AG04450 (cell line): ENCODE measurements around the gene SECTM1. TPM values are rescaled to one million over a fixed set of nuclear protein-coding genes. Genes with fewer than 3 reads are reported as not detected.
"Not testable (repeated sequence)": the region's sequence is repeated elsewhere in the genome, so short reads cannot be mapped to it uniquely, and the experiment has no call there.

Source experiments
- CTCF ChIA-PET: fragments of 300-600, 350-600 bp; formaldehyde crosslinking; extraction: SDS; loops from one replicate; lab custom pipeline; 2022; ENCODE audit warnings: antibody characterized with exemption, inconsistent platforms; lab: Charles Lee
- POLR2A ChIA-PET: fragments of 350-600 bp; formaldehyde crosslinking; extraction: SDS; loops from one replicate; lab custom pipeline; 2021; ENCODE audit warnings: antibody characterized with exemption, inconsistent platforms; lab: Yijun Ruan, JAX
- DNase-seq: peaks from one replicate; pipeline ENCODE4 v3.0.0-alpha.2; 2011; ENCODE audit warnings: low read depth, low spot score
- H3K27ac ChIP-seq: one replicate; pipeline ENCODE4 v1.5.1; 2012; ENCODE audit warnings: low read depth, low read length, control low read depth
- H3K27me3 ChIP-seq: one replicate; pipeline ENCODE4 v1.6.0; 2012; ENCODE audit warnings: low read length; ENCODE audit not compliant: control insufficient read depth, insufficient read depth
- H3K4me3 ChIP-seq: 2 replicates; pipeline ENCODE4 v1.5.1; 2011; ENCODE audit warnings: mild to moderate bottlenecking, low read depth, low read length, control low read depth
- H3K9me3 ChIP-seq: 2 replicates; pipeline ENCODE4 v1.5.1; 2012; ENCODE audit warnings: low read length; ENCODE audit not compliant: control insufficient read depth, insufficient read depth
- polyA minus RNA-seq: library from RNA; depleted of rRNA, polyadenylated mRNA; stranded (reverse); fragments of >200 nt; gene quantifications from 2 replicates; pipeline ENCODE4 v1.2.3, GENCODE V29; 2011; rRNA and poly(A)+ RNA removed
- polyA plus RNA-seq: library from polyadenylated mRNA; depleted of rRNA; stranded (reverse); fragments of >200 nt; gene quantifications from 2 replicates; pipeline ENCODE4 v1.2.3, GENCODE V29; 2011; rRNA removed
- TF ChIP-seq, protein P1 (sequence below): IDR thresholded peaks from 2 replicates; pipeline ENCODE4 v1.5.1; 2011; ENCODE audit warnings: low read depth, low read length, control low read depth, inconsistent platforms

The SECTM1 gene
- 8.0 and 12.5 TPM in 2 replicates for polyA plus RNA-seq
- polyA minus RNA-seq, result 2.8 and 6.9 TPM in 2 replicates

DNA sequence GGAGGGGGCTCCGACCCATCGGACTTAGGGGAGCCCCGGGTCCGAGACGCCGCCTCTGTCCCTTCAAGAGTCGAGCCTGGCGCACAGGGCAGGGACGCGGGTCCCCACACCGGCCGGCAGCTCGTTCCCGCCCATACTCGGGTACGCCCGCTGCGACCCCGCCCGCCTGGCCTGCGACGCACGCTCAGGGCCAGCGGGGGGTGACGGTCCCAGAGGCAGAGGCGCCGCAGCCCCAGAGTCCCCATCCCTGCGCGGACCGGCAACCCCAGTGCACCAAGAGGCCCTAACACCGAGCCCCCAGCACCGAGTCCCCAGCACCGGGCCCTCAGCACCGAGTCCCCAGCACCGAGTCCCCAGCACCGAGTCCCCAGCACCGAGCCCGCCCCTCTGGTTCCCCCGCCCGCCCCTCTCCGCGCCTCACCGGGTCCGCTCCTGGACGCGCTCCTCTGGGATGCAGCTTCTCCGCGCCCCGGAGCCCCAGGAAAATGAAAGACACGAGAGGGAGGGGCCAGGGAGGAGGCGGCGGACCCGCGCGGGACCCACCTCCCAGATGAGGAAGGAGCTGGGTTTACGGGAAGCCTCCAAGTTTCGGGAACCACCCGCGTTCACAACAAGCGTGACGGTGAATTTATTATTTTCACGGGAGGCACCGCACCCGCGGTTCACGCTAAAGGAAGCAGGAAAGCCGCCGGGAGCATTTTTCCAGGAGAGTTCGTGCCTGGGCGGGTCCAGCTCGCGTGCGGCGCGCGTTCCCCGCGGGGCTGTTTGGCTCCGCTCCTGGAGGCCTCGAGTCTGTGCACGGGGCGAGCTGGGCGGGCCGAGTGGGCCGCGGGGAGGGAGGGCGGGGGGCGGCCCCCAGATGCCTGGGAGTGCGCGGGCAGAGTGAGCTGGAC lies at the start of gene SECTM1:
Gene SECTM1, minus strand, starts transcription at position 488 of the 893 bp plus-strand sequence. CDS start 6,526 bp downstream, outside the sequence.
- Histone ChIP-seq H3K9me3 (peaks cover 8% of the 10 kb centered on the region; the same call in 1 of the 2 replicates), H3K27me3 (peaks cover 11% of the 10 kb centered on the region), H3K27ac (no peak within 1 kb of the TSS), H3K4me3 (peak within 1 kb of the TSS; percentile 60)
- CTCF ChIA-PET, result no interaction called here
- TF ChIP-seq, protein P1, sequence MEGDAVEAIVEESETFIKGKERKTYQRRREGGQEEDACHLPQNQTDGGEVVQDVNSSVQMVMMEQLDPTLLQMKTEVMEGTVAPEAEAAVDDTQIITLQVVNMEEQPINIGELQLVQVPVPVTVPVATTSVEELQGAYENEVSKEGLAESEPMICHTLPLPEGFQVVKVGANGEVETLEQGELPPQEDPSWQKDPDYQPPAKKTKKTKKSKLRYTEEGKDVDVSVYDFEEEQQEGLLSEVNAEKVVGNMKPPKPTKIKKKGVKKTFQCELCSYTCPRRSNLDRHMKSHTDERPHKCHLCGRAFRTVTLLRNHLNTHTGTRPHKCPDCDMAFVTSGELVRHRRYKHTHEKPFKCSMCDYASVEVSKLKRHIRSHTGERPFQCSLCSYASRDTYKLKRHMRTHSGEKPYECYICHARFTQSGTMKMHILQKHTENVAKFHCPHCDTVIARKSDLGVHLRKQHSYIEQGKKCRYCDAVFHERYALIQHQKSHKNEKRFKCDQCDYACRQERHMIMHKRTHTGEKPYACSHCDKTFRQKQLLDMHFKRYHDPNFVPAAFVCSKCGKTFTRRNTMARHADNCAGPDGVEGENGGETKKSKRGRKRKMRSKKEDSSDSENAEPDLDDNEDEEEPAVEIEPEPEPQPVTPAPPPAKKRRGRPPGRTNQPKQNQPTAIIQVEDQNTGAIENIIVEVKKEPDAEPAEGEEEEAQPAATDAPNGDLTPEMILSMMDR, result no peak
- POLR2A ChIA-PET, result interaction anchor here (0.7 to 2.0 kb wide), 4 partner anchors 35 to 104 kb away, joined by 3 to 4 read pairs (median 4); partner anchors contain the start of gene SLC16A3
- DNase-seq, result no peak

DNA sequence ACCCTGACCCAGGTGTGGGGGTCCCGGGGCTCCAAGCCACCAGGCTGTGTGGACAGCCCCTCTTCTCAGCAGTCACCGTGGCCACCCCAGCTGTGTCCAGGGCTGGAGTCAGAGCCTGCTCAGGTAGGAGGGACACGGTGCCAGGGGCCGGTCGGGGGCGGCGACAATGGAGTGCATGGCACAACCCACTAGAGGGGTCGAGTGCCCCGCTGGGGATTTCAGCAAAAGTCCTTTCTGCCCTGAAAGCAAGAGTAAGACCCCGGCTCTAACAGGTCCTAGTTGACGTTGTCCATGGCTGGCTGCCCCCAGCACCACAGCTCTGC lies 49.3 kb upstream of the SECTM1 start:
- H3K4me3 ChIP-seq, result no peak overlapping the region
- peaks cover 55% of the 10 kb centered on the region for H3K27me3 ChIP-seq
- H3K9me3 ChIP-seq, result no peaks in the 10 kb centered on the region; the same call in 1 of the 2 replicates
- DNase-seq, result no peak
- ChIA-PET CTCF (no interaction called here), POLR2A (no interaction called here)
- H3K27ac ChIP-seq, result no peak overlapping the region
- TF ChIP-seq, protein P1, result no peak

DNA sequence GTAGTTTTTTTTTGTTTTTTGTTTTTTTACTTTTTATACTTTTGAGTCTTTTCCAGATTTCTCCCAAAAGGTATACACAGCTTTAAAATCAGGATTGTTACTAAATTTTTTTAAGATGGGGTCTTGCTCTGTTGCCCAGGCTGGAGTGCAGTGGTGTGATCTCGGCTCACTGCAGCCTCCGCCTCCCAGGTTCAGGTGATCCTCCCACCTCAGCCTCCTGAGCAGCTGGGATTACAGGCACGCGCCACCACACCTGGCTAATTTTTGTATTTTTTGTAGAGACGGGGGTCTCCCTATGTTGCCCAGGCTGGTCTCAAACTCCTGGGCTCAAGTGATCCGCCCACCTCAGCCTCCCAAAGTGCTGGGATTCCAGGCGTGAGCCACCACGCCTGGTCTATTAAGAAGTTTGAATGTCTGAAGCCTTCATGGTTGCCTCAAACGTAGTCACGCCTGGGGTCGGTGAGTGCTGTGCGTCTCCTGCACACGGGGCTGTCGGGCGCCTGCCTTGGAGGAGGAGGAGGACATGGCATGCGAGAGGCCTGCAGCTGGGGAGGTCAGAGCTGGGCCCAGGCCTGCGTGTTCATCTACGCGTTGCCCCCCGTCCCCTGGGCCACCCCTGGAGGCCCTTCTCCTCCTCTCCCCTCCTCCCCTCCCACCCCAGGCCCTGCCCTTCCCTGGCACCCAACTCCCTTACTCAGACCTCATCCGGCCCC lies 48.8 kb upstream of the SECTM1 start:
- POLR2A ChIA-PET, H3K27ac ChIP-seq, CTCF ChIA-PET, DNase-seq, H3K9me3 ChIP-seq, H3K4me3 ChIP-seq: not testable (repeated sequence)
- H3K27me3 ChIP-seq, result peaks cover 53% of the 10 kb centered on the region

DNA sequence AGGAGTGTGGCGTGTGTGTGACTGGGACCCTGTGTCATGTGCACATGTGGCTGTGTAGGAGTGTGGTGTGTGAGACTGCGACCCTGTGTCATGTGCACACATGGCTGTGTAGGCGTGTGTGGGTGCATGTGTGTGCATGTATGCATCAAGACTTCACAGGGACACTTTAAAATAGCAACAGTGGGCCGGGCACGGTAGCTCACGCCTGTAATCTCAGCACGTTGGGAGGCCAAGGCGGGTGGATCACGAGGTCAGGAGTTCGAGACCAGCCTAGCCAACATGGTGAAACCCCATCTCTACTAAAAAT lies 48.1 kb upstream of the SECTM1 start:
- H3K9me3 ChIP-seq, H3K4me3 ChIP-seq, H3K27ac ChIP-seq, DNase-seq, CTCF ChIA-PET, POLR2A ChIA-PET: not testable (repeated sequence)
- H3K27me3 ChIP-seq, result peaks cover 47% of the 10 kb centered on the region

DNA sequence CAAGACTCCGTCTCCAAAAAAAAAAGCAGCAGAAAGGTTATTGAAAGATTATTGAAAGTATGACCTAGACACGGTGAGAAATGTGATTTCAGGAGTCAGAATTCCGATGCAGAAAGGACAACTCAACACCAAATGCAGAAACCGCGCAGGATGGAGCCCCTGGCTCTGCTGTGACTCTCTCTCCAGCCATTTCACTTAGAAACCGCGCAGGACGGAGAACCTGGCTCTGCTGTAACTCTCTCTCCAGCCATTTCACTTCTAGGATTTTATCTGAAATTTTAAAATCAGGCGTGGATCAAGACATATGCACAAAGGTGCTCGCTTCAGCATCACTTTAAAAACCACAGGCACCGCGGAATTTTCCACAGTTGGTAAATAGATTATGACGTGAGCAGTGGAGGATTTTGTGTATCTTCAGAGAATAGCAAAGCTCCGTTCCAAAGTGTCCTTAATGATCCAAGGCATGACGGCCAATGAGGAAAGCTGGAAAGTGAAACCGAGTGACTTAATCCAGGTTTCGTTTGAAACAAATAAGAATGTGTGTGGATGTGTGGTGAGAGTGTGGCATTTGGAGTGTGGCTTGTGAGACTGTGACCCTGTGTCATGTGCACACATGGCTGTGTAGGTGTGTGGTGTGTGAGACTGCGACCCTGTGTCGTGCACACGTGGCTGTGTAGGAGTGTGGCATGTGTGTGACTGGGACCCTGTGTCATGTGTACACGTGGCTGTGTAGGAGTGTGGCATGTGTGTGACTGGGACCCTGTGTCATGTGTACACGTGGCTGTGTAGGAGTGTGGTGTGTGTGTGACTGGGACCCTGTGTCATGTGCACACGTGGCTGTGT lies 47.5 kb upstream of the SECTM1 start:
- TF ChIP-seq, protein P1, result no peak
- CTCF ChIA-PET, result interaction anchor here (0.6 kb wide), 1 partner anchor 81 kb away, joined by 3 read pairs; no protein-coding TSS in a partner anchor
- H3K27me3 ChIP-seq, result peaks cover 45% of the 10 kb centered on the region
- H3K9me3 ChIP-seq, result no peaks in the 10 kb centered on the region; the same call in 1 of the 2 replicates
- H3K4me3 ChIP-seq, result no peak overlapping the region
- no peak for DNase-seq
- no peak overlapping the region for H3K27ac ChIP-seq
- POLR2A ChIA-PET, result no interaction called here
